IMR-90 (cell line): ENCODE results near the gene FMN1. TPM values are rescaled to one million over a fixed set of nuclear protein-coding genes. Genes with fewer than 3 reads are reported as not detected.

Experiments
- ATAC-seq: fragments of 200-7000 bp; cut with Tn5 transposase; 2 replicates; pipeline ENCODE4 v1.9.1; 2020; ENCODE audit warnings: low read depth, mild to moderate bottlenecking, moderate library complexity
- BruUV-seq: library from RNA; stranded (reverse); fragments of 400-500 nt; replicated peaks from 2 replicates; lab custom pipeline; 2021; lab: Mats Ljungman, UMichigan
- CTCF ChIA-PET: fragments of 300-600 bp; formaldehyde crosslinking; extraction: SDS; loops from one replicate; lab custom pipeline; 2021; ENCODE audit warnings: antibody characterized with exemption; lab: Yijun Ruan, JAX
- POLR2A ChIA-PET: fragments of 300-600 bp; sonication (Branson Sonifier 250); formaldehyde crosslinking; loops from one replicate; lab custom pipeline; 2022; ENCODE audit warnings: antibody characterized with exemption; ENCODE audit not compliant: unreplicated experiment; lab: Charles Lee
- DNase-seq: peaks from one replicate; pipeline ENCODE4 v3.0.0; 2013
- H2AFZ ChIP-seq: replicated peaks from 2 replicates; pipeline ENCODE3; 2013; ENCODE audit warnings: low read length, mild to moderate bottlenecking; ENCODE audit not compliant: poor library complexity
- H2AK5ac ChIP-seq: 2 replicates; pipeline ENCODE4 v1.6.1; 2013; ENCODE audit warnings: low read depth, low read length, inconsistent platforms
- H2AK9ac ChIP-seq: replicated peaks from 2 replicates; pipeline ENCODE3; 2013; ENCODE audit warnings: mild to moderate bottlenecking, low read depth, low read length, moderate library complexity; ENCODE audit not compliant: poor library complexity
- H2BK120ac ChIP-seq: 2 replicates; pipeline ENCODE4 v1.6.1; 2013; ENCODE audit warnings: low read depth, low read length, inconsistent platforms
- H2BK15ac ChIP-seq: 3 replicates; pipeline ENCODE4 v1.6.1; 2013; ENCODE audit warnings: low read depth, low read length, inconsistent platforms
- H2BK20ac ChIP-seq: 2 replicates; pipeline ENCODE4 v1.6.1; 2013; ENCODE audit warnings: low read depth, mild to moderate bottlenecking, inconsistent platforms, low read length, moderate library complexity
- H2BK5ac ChIP-seq: 2 replicates; pipeline ENCODE4 v1.6.1; 2013; ENCODE audit warnings: mild to moderate bottlenecking, low read depth, low read length, inconsistent platforms; ENCODE audit not compliant: poor library complexity, severe bottlenecking
- H3K14ac ChIP-seq: replicated peaks from 2 replicates; pipeline ENCODE4 v1.6.1; 2013; ENCODE audit warnings: low read depth, low read length, inconsistent platforms
- H3K18ac ChIP-seq: 2 replicates; pipeline ENCODE4 v1.6.1; 2013; ENCODE audit warnings: low read depth, low read length, control low read depth
- H3K23ac ChIP-seq: 2 replicates; pipeline ENCODE4 v1.6.1; 2013; ENCODE audit warnings: low read depth, low read length, inconsistent platforms
- H3K27ac ChIP-seq: 2 replicates; pipeline ENCODE4 v1.5.1; 2013; ENCODE audit warnings: mild to moderate bottlenecking, control low read depth, low read length; ENCODE audit not compliant: insufficient read depth
- H3K27me3 ChIP-seq: 2 replicates; pipeline ENCODE4 v1.6.1; 2013; ENCODE audit warnings: low read length; ENCODE audit not compliant: control insufficient read depth, insufficient read depth
- H3K36me3 ChIP-seq: 2 replicates; pipeline ENCODE4 v1.6.1; 2013; ENCODE audit warnings: low read length, mixed read lengths; ENCODE audit not compliant: control insufficient read depth, insufficient read depth
- H3K4ac ChIP-seq: 2 replicates; pipeline ENCODE4 v1.6.1; 2013; ENCODE audit warnings: low read depth, low read length, inconsistent platforms
- H3K4me1 ChIP-seq: 2 replicates; pipeline ENCODE4 v1.6.1; 2013; ENCODE audit warnings: low read length, mixed read lengths; ENCODE audit not compliant: control insufficient read depth, insufficient read depth
- H3K4me2 ChIP-seq: 2 replicates; pipeline ENCODE4 v1.6.1; 2013; ENCODE audit warnings: low read depth, mild to moderate bottlenecking, control low read depth, low read length, moderate library complexity
- H3K4me3 ChIP-seq: 2 replicates; pipeline ENCODE4 v1.5.1; 2013; ENCODE audit warnings: low read depth, mild to moderate bottlenecking, control low read depth, low read length, moderate library complexity; ENCODE audit not compliant: insufficient read depth
- H3K56ac ChIP-seq: 2 replicates; pipeline ENCODE4 v1.6.1; 2013; ENCODE audit warnings: low read length, inconsistent platforms; ENCODE audit not compliant: insufficient read depth; ENCODE audit errors: extremely low read depth
- H3K79me1 ChIP-seq, 2 experiments: 2 replicates each; pipeline ENCODE4 v1.6.1; 2013; ENCODE audit warnings: low read length in 2 of 2, inconsistent platforms in 1 of 2, low read depth in 1 of 2
- H3K9ac ChIP-seq: 2 replicates; pipeline ENCODE4 v1.6.1; 2013; ENCODE audit warnings: low read depth, low read length, control low read depth
- H3K9me1 ChIP-seq: 2 replicates; pipeline ENCODE4 v1.6.1; 2013; ENCODE audit warnings: low read length, inconsistent platforms; ENCODE audit not compliant: insufficient read depth
- H3K9me3 ChIP-seq: 2 replicates; pipeline ENCODE4 v1.6.1; 2013; ENCODE audit warnings: low read length; ENCODE audit not compliant: control insufficient read depth, insufficient read depth
- H4K20me1 ChIP-seq: 2 replicates; pipeline ENCODE4 v1.6.1; 2013; ENCODE audit warnings: low read length, inconsistent platforms; ENCODE audit not compliant: insufficient read depth
- H4K5ac ChIP-seq: 2 replicates; pipeline ENCODE4 v1.6.1; 2013; ENCODE audit warnings: mild to moderate bottlenecking, low read depth, low read length, control low read depth
- H4K8ac ChIP-seq, 2 experiments: 2 replicates each; pipeline ENCODE4 v1.6.1; 2013; ENCODE audit warnings: low read depth in 2 of 2, low read length in 2 of 2, control low read depth in 1 of 2, inconsistent platforms in 1 of 2
- H4K91ac ChIP-seq: 2 replicates; pipeline ENCODE4 v1.6.1; 2013; ENCODE audit warnings: low read depth, low read length, inconsistent platforms; ENCODE audit not compliant: insufficient read depth
- BHLHE40 ChIP-seq: fragments of 150-350 bp; IDR thresholded peaks from 2 replicates; pipeline ENCODE4 v1.6.1; 2016; ENCODE audit warnings: mild to moderate bottlenecking, low read depth, low read length
- CEBPB ChIP-seq: IDR thresholded peaks from 2 replicates; pipeline ENCODE4 v1.6.1; 2012; ENCODE audit warnings: low read depth, low read length, improper control_type of control experiment
- CTCF ChIP-seq: conservative IDR thresholded peaks from 2 replicates; pipeline ENCODE4 v1.5.1; 2012; ENCODE audit warnings: mild to moderate bottlenecking, low read depth, low read length, improper control_type of control experiment
- FOS ChIP-seq: fragments of 150-350 bp; IDR thresholded peaks from 2 replicates; pipeline ENCODE4 v1.6.1; 2016; ENCODE audit warnings: low read depth, low read length
- NFE2L2 ChIP-seq: fragments of 150-350 bp; IDR thresholded peaks from 2 replicates; pipeline ENCODE4 v1.6.1; 2016; ENCODE audit warnings: low read depth, mild to moderate bottlenecking, low read length
- RAD21 ChIP-seq: IDR thresholded peaks from 2 replicates; pipeline ENCODE4 v1.6.1; 2012; ENCODE audit warnings: low read length, improper control_type of control experiment
- RCOR1 ChIP-seq: IDR thresholded peaks from 2 replicates; pipeline ENCODE4 v1.6.1; 2012; ENCODE audit warnings: mild to moderate bottlenecking, low read length, improper control_type of control experiment; ENCODE audit not compliant: insufficient replicate concordance
- SMC3 ChIP-seq: fragments of 150-350 bp; IDR thresholded peaks from 2 replicates; pipeline ENCODE4 v1.6.1; 2016; ENCODE audit warnings: low read depth, mild to moderate bottlenecking, antibody characterized with exemption, low read length, moderate library complexity
- WGBS, 2 experiments: methylation state at CpG; one replicate each; pipeline versions ENCODE4 v1.1.5 to v1.1.7; 2013; ENCODE audit warnings: missing lambda C conversion rate in 2 of 2; ENCODE audit not compliant: insufficient read length in 1 of 2; ENCODE audit errors: extremely low coverage in 2 of 2; 5-methylcytosine and 5-hydroxymethylcytosine counted together
- dilution Hi-C: fragments of 300-500 bp; cut with HindIII; formaldehyde crosslinking; loops from one replicate; pipeline ENCODE4 v1.14.3; 2018; ENCODE audit warnings: low sequenced_read_pairs; ENCODE audit not compliant: unreplicated experiment
- in situ Hi-C: fragments of 300-500 bp; cut with MboI; formaldehyde crosslinking; loops from 3 replicates; pipeline ENCODE4 v1.14.3; 2019; ENCODE audit warnings: low sequenced_read_pairs, inconsistent platforms, mixed read lengths
- intact Hi-C: fragments of 100-400 bp; cut with micrococcal nuclease; formaldehyde crosslinking; loops from 2 replicates; pipeline ENCODE4 v1.10.0; 2022
- polyA plus RNA-seq, 3 experiments: library from polyadenylated mRNA; depleted of rRNA; stranded (reverse); fragments of >200 nt; gene quantifications; 2 replicates each; pipeline ENCODE4 v1.2.3, GENCODE V29; 2012; ENCODE audit warnings: low replicate concordance in 1 of 3
- total RNA-seq: library from RNA; depleted of rRNA; stranded (reverse); fragments of >200 nt; gene quantifications from 2 replicates; pipeline ENCODE4 v1.2.3, GENCODE V29; 2012

FMN1 gene
- total and polyA plus RNA-seq, 2 of the 4 experiments (the other 2 are of a cell fraction): 7.3 to 17.6 TPM

GRCh38 chr15:33107950-33108349 is 86.6 kb downstream of the FMN1 start:
- intact Hi-C loops: no loop called here
- Histone ChIP-seq H3K4me3 (no peak overlapping the region), H2AFZ (peak overlapping the region; percentile 68), H2BK5ac (peak overlapping the region; percentile 99), H3K36me3 (no peaks in the 10 kb centered on the region), H3K4ac (peak overlapping the region; percentile 94), H4K20me1 (no peaks in the 10 kb centered on the region), H3K27ac (peak overlapping the region; percentile 70), H4K5ac (peak overlapping the region; percentile 96; the same call in 1 of the 2 replicates), H3K4me2 (peak overlapping the region; percentile 30; the same call in 1 of the 2 replicates), H3K14ac (peak overlapping the region; percentile 98), H2AK5ac (peak overlapping the region; percentile 92), H2BK15ac (peak overlapping the region; percentile 87; the same call in 2 of the 3 replicates), H3K23ac (peak overlapping the region; percentile 90), H3K18ac (peak overlapping the region; percentile 67), H2BK120ac (peak overlapping the region; percentile 97), H3K9ac (no peak overlapping the region; the same call in 1 of the 2 replicates), H4K8ac (peak overlapping the region; percentile 54 to 92), H2AK9ac (peak overlapping the region; percentile 60), H3K9me3 (no peaks in the 10 kb centered on the region; the same call in 1 of the 2 replicates), H3K79me1 (peaks cover 25 to 52% of the 10 kb centered on the region in 2 experiments), H3K9me1 (peaks cover 9% of the 10 kb centered on the region), H2BK20ac (peak overlapping the region; percentile 91), H3K27me3 (no peaks in the 10 kb centered on the region), H3K4me1 (peaks cover 14% of the 10 kb centered on the region), H3K56ac (peak overlapping the region; percentile 20; the same call in 1 of the 2 replicates), H4K91ac (peak overlapping the region; percentile 77)
- no CpG with 5 or more reads among the region's 2 CpGs for WGBS, 2 experiments
- in situ Hi-C loops: no loop called here
- TF ChIP-seq NFE2L2 (no peak), RCOR1 (no peak), BHLHE40 (0 out of 2 replicates have a peak, but pooled peaks have one; percentile 7), CEBPB (no peak), FOS (no peak), RAD21 (no peak), SMC3 (no peak), CTCF (no peak)
- no peak for ATAC-seq
- ChIA-PET POLR2A (no interaction called here), CTCF (no interaction called here)
- DNase-seq: peak; percentile 54
- dilution Hi-C loops: no loop called here
- no TSS peak for BruUV-seq
